22Rv1 (cell line): ENCODE data around the gene SALL4.

Experiments used
- CTCF ChIP-seq: fragments of 450-650 bp; IDR thresholded peaks from 2 replicates; pipeline ENCODE4 v1.5.1; 2017; ENCODE audit warnings: mild to moderate bottlenecking
- ZFX ChIP-seq: fragments of 450-650 bp; IDR thresholded peaks from 2 replicates; pipeline ENCODE4 v1.6.1; 2017; ENCODE audit warnings: antibody characterized with exemption, borderline replicate concordance

- TF ChIP-seq CTCF (no peak), ZFX (no peak)
Observed at GRCh38 chr20:51739722-51740249, 62.5 kb downstream of the SALL4 start.
